Measurements from ENCODE around the gene MEIS3. TPM values are rescaled to one million over a fixed set of nuclear protein-coding genes. Genes with fewer than 3 reads are reported as not detected.

MEIS3 gene
- total RNA-seq, 6 donors from 2014 or later = 1.7 to 7.1 (median 3.8) TPM; not detected in 1

DNA sequence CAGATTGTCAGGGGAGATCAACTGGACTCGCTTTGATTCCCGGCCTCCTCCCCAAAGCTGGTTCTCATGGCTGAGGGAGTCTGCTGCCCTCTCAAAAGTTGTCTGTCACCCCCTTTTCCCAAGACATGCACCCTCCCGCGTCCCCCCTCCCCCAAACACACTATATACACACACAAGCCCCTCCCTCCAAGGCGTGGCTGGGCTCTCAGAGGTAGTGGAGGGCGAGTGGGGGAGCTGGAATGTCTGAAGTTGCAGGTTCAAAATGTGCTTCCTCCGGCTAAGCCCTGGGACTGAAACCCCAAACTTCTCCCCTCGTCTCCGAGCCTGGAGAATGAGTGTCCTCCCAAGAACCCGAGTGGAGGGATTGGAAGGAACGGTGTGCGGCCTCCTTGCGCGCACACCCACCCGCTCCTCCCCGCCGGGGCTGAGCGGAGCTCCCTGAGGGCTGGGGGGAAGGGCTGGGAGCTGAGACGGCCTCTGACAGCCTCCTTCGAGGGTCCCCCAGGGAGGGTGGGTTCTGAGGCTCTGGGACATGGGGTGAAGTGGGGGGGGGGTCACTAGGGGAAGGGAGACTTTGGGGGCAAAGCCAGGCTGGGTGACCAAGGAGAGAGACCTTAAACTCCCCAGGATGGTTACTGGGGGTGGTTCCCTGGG is 9.9 kb upstream of the MEIS3 start:
- H3K27ac ChIP-seq = no peak overlapping the region
- no peaks in the 10 kb centered on the region for H3K9me3 ChIP-seq
- no peak for ATAC-seq (ENCODE audit: low FRiP score in 2 of 2)
- DNase-seq = no peak
- no peaks in the 10 kb centered on the region for H3K36me3 ChIP-seq
- TF ChIP-seq CTCF (IDR thresholded peaks at IDR 0.05) (no peak), POLR2A (IDR thresholded peaks at IDR 0.05) (no peak), EP300 (IDR thresholded peaks at IDR 0.05) (no peak), POLR2AphosphoS5 (IDR thresholded peaks at IDR 0.05) (no peak)
- peaks cover 18 to 32% (median 24%) of the 10 kb centered on the region in 4 donors for H3K4me1 ChIP-seq
- no peak overlapping the region for H3K4me3 ChIP-seq
- peaks cover 0 to 33% (median 17%) of the 10 kb centered on the region in 4 donors for H3K27me3 ChIP-seq
- 22 to 24% methylated on average over 9 to 16 of the region's 20 CpGs for WGBS, 2 donors

GRCh38 chr19:47428177-47428894 is 9.0 kb upstream of the MEIS3 start:
- peaks cover 18 to 32% (median 24%) of the 10 kb centered on the region in 4 donors for H3K4me1 ChIP-seq
- H3K36me3 ChIP-seq = no peaks in the 10 kb centered on the region
- peak in 1 of 2 donors; percentile 85 for DNase-seq
- ATAC-seq (ENCODE audit: low FRiP score in 2 of 2) = peak; percentile 65 to 94
- H3K4me3 ChIP-seq = no peak overlapping the region
- peaks cover 0 to 39% (median 17%) of the 10 kb centered on the region in 4 donors for H3K27me3 ChIP-seq
- no peak overlapping the region for H3K27ac ChIP-seq
- TF ChIP-seq POLR2A (IDR thresholded peaks at IDR 0.05) = no peak
- H3K9me3 ChIP-seq = no peaks in the 10 kb centered on the region
- WGBS, 2 donors = 1 to 2% methylated on average over 24 to 27 of the region's 27 CpGs

- no peak overlapping the region for H3K4me3 ChIP-seq
- no peaks in the 10 kb centered on the region for H3K36me3 ChIP-seq
- H3K27ac ChIP-seq = no peak overlapping the region
- H3K27me3 ChIP-seq = peaks cover 0 to 45% (median 18%) of the 10 kb centered on the region in 4 donors
- H3K4me1 ChIP-seq = peaks cover 18 to 32% (median 24%) of the 10 kb centered on the region in 4 donors
- WGBS, 2 donors = 7 to 8% methylated on average over 17 of the region's 17 CpGs
- ATAC-seq (ENCODE audit: low FRiP score in 2 of 2) (peak; percentile 80 to 81), DNase-seq (peak in 1 of 2 donors; percentile 61)
- TF ChIP-seq CTCF (IDR thresholded peaks at IDR 0.05) = peak; percentile 81 to 89 (median 86)
- TF ChIP-seq POLR2AphosphoS5 (IDR thresholded peaks at IDR 0.05) = no peak
- no peaks in the 10 kb centered on the region for H3K9me3 ChIP-seq
Observed at GRCh38 chr19:47427241-47428176, 8.2 kb upstream of the MEIS3 start.

- ATAC-seq (ENCODE audit: low FRiP score in 2 of 2) = no peak
- Histone ChIP-seq H3K9me3 (no peaks in the 10 kb centered on the region), H3K27ac (no peak overlapping the region), H3K4me1 (peaks cover 2 to 29% (median 10%) of the 10 kb centered on the region in 4 donors), H3K4me3 (no peak overlapping the region), H3K36me3 (no peaks in the 10 kb centered on the region), H3K27me3 (peaks cover 4 to 43% (median 22%) of the 10 kb centered on the region in 4 donors)
- 10 to 20% methylated on average over 18 to 19 of the region's 19 CpGs for WGBS, 2 donors
- DNase-seq = peak in 1 of 2 donors; percentile 62
- no peak for TF ChIP-seq POLR2AphosphoS5 (IDR thresholded peaks at IDR 0.05)
Observed at GRCh38 chr19:47423203-47423882, 4.0 kb upstream of the MEIS3 start.

- no peak for ATAC-seq (ENCODE audit: low FRiP score in 2 of 2)
- 0 to 9% methylated on average over 1 of the region's 1 CpG for WGBS, 2 donors
- H3K4me3 ChIP-seq = no peak overlapping the region
Observed at GRCh38 chr19:47422417-47423163, 3.3 kb upstream of the MEIS3 start.

More at GRCh38 chr19:47422417-47423163, 3.3 kb upstream of the MEIS3 start:
- peaks cover 0 to 30% (median 4%) of the 10 kb centered on the region in 4 donors for H3K4me1 ChIP-seq
- no peaks in the 10 kb centered on the region for H3K36me3 ChIP-seq
- H3K27me3 ChIP-seq = peaks cover 4 to 43% (median 22%) of the 10 kb centered on the region in 4 donors
- no peak for TF ChIP-seq POLR2AphosphoS5 (IDR thresholded peaks at IDR 0.05)
- no peak for TF ChIP-seq POLR2A (IDR thresholded peaks at IDR 0.05)
- TF ChIP-seq EP300 (IDR thresholded peaks at IDR 0.05) = no peak
- TF ChIP-seq CTCF (IDR thresholded peaks at IDR 0.05) = no peak
- no peak overlapping the region for H3K27ac ChIP-seq
- H3K9me3 ChIP-seq = no peaks in the 10 kb centered on the region
- no peak for DNase-seq

Data from upper lobe of left lung (tissue), 6 donors.